Liver (tissue), 3 donors: ENCODE data around the gene PPP1R9A.

Experiments used
- CTCF ChIP-seq: fragments of 150-350 bp; IDR thresholded peaks from 2 replicates; pipeline ENCODE4 v1.5.1; 2017; ENCODE audit warnings: improper control_type of control experiment, low read depth, low read length; ENCODE audit not compliant: missing input control
- GABPA ChIP-seq, 2 donors: IDR thresholded peaks in 1 of 2; conservative IDR thresholded peaks in 1 of 2; 2 replicates each; pipeline ENCODE4 v1.6.1; 2016; ENCODE audit warnings: antibody characterized with exemption in 2 of 2, mild to moderate bottlenecking in 1 of 2, moderate library complexity in 1 of 2
- RAD21 ChIP-seq, 2 donors: IDR thresholded peaks; 2 replicates each; pipeline ENCODE4 v1.6.1; 2016; ENCODE audit warnings: antibody characterized with exemption in 2 of 2, mild to moderate bottlenecking in 2 of 2
- RXRA ChIP-seq, 2 donors: IDR thresholded peaks; 2 replicates each; pipeline ENCODE4 v1.6.1; 2017 to 2018; ENCODE audit warnings: antibody characterized with exemption in 2 of 2, mild to moderate bottlenecking in 1 of 2
- SP1 ChIP-seq: IDR thresholded peaks from 2 replicates; pipeline ENCODE4 v1.6.1; 2018; ENCODE audit warnings: antibody characterized with exemption, mild to moderate bottlenecking
- YY1 ChIP-seq: IDR thresholded peaks from 2 replicates; pipeline ENCODE4 v1.6.1; 2016; ENCODE audit warnings: antibody characterized with exemption, mild to moderate bottlenecking
- ZBTB33 ChIP-seq: IDR thresholded peaks from 2 replicates; pipeline ENCODE4 v1.6.1; 2016; ENCODE audit warnings: antibody characterized with exemption
- TF ChIP-seq, protein P1 (sequence below): IDR thresholded peaks from 2 replicates; pipeline ENCODE4 v1.6.1; 2016; ENCODE audit warnings: antibody characterized with exemption, mild to moderate bottlenecking
- TF ChIP-seq, protein P2 (sequence below): IDR thresholded peaks from 2 replicates; pipeline ENCODE4 v1.6.1; 2016; ENCODE audit warnings: antibody characterized with exemption
- donor health status: healthy.
- donor health status: healthy.

DNA sequence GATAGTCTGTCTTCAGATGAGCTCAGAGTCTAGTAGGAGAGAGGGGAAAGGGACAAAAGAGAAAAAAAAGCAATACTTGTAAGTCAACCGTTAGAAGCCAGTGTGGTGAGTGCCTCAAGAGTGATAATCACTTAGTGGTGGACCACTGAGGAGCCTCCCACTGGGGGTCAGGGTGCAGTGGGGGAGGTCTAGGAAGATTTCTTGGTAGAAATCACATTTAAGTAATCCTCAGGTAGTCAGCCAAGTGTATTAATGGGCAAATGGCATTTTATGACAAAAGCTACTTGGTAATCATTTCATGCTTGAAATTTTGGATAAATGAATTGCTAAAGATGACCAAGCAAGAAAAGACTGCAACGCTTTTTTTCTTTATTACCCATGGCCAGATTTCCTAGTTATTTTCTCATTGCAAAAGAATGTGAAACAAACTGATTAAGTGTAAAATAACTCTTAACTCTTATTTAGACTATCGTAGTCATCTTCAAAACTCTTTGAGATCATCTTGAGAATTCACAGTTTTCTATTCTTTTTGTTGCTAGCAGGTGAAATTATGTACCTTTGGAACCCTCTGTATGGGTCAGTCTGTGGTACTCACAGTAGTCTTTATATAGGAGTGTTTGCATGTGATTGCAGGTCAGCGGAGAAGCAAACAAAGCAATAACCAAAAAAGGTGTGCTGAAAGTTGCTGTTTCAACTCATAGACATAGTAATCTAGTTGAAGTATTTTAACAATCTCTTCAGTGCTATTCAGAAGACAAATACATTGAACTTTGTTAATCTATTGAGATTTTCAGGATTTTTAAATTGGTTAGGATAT, 63.9 kb downstream of the PPP1R9A start:
- TF ChIP-seq CTCF, result no peak
- TF ChIP-seq, protein P1, sequence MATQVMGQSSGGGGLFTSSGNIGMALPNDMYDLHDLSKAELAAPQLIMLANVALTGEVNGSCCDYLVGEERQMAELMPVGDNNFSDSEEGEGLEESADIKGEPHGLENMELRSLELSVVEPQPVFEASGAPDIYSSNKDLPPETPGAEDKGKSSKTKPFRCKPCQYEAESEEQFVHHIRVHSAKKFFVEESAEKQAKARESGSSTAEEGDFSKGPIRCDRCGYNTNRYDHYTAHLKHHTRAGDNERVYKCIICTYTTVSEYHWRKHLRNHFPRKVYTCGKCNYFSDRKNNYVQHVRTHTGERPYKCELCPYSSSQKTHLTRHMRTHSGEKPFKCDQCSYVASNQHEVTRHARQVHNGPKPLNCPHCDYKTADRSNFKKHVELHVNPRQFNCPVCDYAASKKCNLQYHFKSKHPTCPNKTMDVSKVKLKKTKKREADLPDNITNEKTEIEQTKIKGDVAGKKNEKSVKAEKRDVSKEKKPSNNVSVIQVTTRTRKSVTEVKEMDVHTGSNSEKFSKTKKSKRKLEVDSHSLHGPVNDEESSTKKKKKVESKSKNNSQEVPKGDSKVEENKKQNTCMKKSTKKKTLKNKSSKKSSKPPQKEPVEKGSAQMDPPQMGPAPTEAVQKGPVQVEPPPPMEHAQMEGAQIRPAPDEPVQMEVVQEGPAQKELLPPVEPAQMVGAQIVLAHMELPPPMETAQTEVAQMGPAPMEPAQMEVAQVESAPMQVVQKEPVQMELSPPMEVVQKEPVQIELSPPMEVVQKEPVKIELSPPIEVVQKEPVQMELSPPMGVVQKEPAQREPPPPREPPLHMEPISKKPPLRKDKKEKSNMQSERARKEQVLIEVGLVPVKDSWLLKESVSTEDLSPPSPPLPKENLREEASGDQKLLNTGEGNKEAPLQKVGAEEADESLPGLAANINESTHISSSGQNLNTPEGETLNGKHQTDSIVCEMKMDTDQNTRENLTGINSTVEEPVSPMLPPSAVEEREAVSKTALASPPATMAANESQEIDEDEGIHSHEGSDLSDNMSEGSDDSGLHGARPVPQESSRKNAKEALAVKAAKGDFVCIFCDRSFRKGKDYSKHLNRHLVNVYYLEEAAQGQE, result no peak
- TF ChIP-seq SP1, result no peak
- TF ChIP-seq, protein P2, sequence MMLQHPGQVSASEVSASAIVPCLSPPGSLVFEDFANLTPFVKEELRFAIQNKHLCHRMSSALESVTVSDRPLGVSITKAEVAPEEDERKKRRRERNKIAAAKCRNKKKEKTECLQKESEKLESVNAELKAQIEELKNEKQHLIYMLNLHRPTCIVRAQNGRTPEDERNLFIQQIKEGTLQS, result no peak
- TF ChIP-seq RAD21 (IDR thresholded peaks at IDR 0.05), result no peak
- TF ChIP-seq YY1, result no peak
- TF ChIP-seq GABPA (IDR thresholded peaks at IDR 0.05 in 1 of 2, conservative IDR thresholded peaks at IDR 0.05 in 1 of 2), result no peak
- no peak for TF ChIP-seq ZBTB33
- TF ChIP-seq RXRA (IDR thresholded peaks at IDR 0.05), result no peak
